Neuronal stem cell (in vitro differentiated cells): ENCODE results near the gene BAIAP3.

ENCODE experiments used
- DNase-seq: peaks from one replicate; pipeline ENCODE4 v3.0.0-alpha.2; 2013; ENCODE audit warnings: low spot score
- H2AFZ ChIP-seq: one replicate; pipeline ENCODE4 v1.6.1; 2013; ENCODE audit warnings: mild to moderate bottlenecking, low read length, inconsistent platforms
- H2AK5ac ChIP-seq: 2 replicates; pipeline ENCODE4 v1.6.1; 2013; ENCODE audit warnings: low read depth, mild to moderate bottlenecking, inconsistent platforms, low read length, moderate library complexity, mixed read lengths
- H2BK120ac ChIP-seq: 2 replicates; pipeline ENCODE4 v1.6.1; 2013; ENCODE audit warnings: low read depth, mild to moderate bottlenecking, inconsistent platforms, low read length, moderate library complexity, mixed read lengths
- H2BK12ac ChIP-seq: one replicate; pipeline ENCODE4 v1.6.1; 2013; ENCODE audit warnings: low read length, inconsistent platforms
- H2BK15ac ChIP-seq: 2 replicates; pipeline ENCODE4 v1.6.1; 2013; ENCODE audit warnings: mild to moderate bottlenecking, low read length, inconsistent platforms, mixed read lengths
- H2BK5ac ChIP-seq: one replicate; pipeline ENCODE4 v1.6.1; 2013; ENCODE audit warnings: inconsistent platforms, mild to moderate bottlenecking, low read length, moderate library complexity
- H3K14ac ChIP-seq: one replicate; pipeline ENCODE4 v1.6.1; 2013; ENCODE audit warnings: low read length, inconsistent platforms
- H3K18ac ChIP-seq: 2 replicates; pipeline ENCODE4 v1.6.1; 2013; ENCODE audit warnings: low read length, inconsistent platforms
- H3K23ac ChIP-seq: 2 replicates; pipeline ENCODE4 v1.6.1; 2013; ENCODE audit warnings: low read depth, mild to moderate bottlenecking, mixed read lengths, low read length, inconsistent platforms; ENCODE audit not compliant: poor library complexity
- H3K27ac ChIP-seq: replicated peaks from 3 replicates; pipeline ENCODE4 v1.5.1; 2013; ENCODE audit warnings: low read length, inconsistent platforms
- H3K27me3 ChIP-seq, 3 experiments: 2 replicates each; pipeline ENCODE4 v1.6.1; 2013; ENCODE audit warnings: low read length in 3 of 3, mild to moderate bottlenecking in 2 of 3, inconsistent platforms in 1 of 3, low read depth in 1 of 3, mixed read lengths in 1 of 3, moderate library complexity in 1 of 3; ENCODE audit not compliant: control insufficient read depth in 3 of 3, insufficient read depth in 3 of 3
- H3K36me3 ChIP-seq, 2 donors: replicated peaks in 1 of 2; 2 replicates each; pipeline ENCODE4 v1.6.1; 2013; ENCODE audit warnings: low read length in 2 of 2; ENCODE audit not compliant: control insufficient read depth in 2 of 2, insufficient read depth in 2 of 2
- H3K4ac ChIP-seq: 2 replicates; pipeline ENCODE4 v1.6.1; 2013; ENCODE audit warnings: inconsistent platforms, mild to moderate bottlenecking, low read length, moderate library complexity
- H3K4me1 ChIP-seq, 2 donors: 1 replicate in 1 of 2; 2 replicates in 1 of 2; pipeline ENCODE4 v1.6.1; 2013; ENCODE audit warnings: low read length in 2 of 2, low read depth in 1 of 2; ENCODE audit not compliant: control insufficient read depth in 2 of 2, insufficient read depth in 1 of 2
- H3K4me2 ChIP-seq: one replicate; pipeline ENCODE4 v1.6.1; 2013; ENCODE audit warnings: mild to moderate bottlenecking, low read length, inconsistent platforms; ENCODE audit not compliant: insufficient read depth, poor library complexity, severe bottlenecking
- H3K4me3 ChIP-seq, 2 donors: 2 replicates each; pipeline ENCODE4 v1.5.1; 2013; ENCODE audit warnings: low read length in 2 of 2, mild to moderate bottlenecking in 2 of 2, inconsistent platforms in 1 of 2, moderate library complexity in 1 of 2
- H3K79me1 ChIP-seq: one replicate; pipeline ENCODE4 v1.6.1; 2013; ENCODE audit warnings: low read depth, mild to moderate bottlenecking, inconsistent platforms, low read length, moderate library complexity
- H3K9ac ChIP-seq: one replicate; pipeline ENCODE4 v1.6.1; 2013; ENCODE audit warnings: mild to moderate bottlenecking, low read depth, low read length, inconsistent platforms; ENCODE audit not compliant: poor library complexity
- H3K9me3 ChIP-seq, 2 donors: replicated peaks in 1 of 2; 2 replicates each; pipeline versions ENCODE3 to v1.6.1; 2013; ENCODE audit warnings: low read length in 2 of 2, mild to moderate bottlenecking in 2 of 2, inconsistent platforms in 1 of 2, low read depth in 1 of 2, mixed read lengths in 1 of 2, moderate library complexity in 1 of 2; ENCODE audit not compliant: control insufficient read depth in 2 of 2, insufficient read depth in 1 of 2
- H4K8ac ChIP-seq: one replicate; pipeline ENCODE4 v1.6.1; 2013; ENCODE audit warnings: low read depth, mild to moderate bottlenecking, inconsistent platforms, low read length, moderate library complexity
- H4K91ac ChIP-seq: one replicate; pipeline ENCODE4 v1.6.1; 2013; ENCODE audit warnings: low read length, low read depth, mild to moderate bottlenecking, inconsistent platforms; ENCODE audit not compliant: poor library complexity
- WGBS, 2 donors: extraction: QIAGEN DNeasy Blood & Tissue Kit; methylation state at CpG; one replicate each; pipeline ENCODE4 v1.1.7; 2013; ENCODE audit warnings: missing lambda C conversion rate in 2 of 2, mixed read lengths in 1 of 2; ENCODE audit not compliant: insufficient read length in 2 of 2, insufficient replicate concordance in 1 of 2; ENCODE audit errors: extremely low coverage in 2 of 2; 5-methylcytosine and 5-hydroxymethylcytosine counted together

The BAIAP3 gene

DNA sequence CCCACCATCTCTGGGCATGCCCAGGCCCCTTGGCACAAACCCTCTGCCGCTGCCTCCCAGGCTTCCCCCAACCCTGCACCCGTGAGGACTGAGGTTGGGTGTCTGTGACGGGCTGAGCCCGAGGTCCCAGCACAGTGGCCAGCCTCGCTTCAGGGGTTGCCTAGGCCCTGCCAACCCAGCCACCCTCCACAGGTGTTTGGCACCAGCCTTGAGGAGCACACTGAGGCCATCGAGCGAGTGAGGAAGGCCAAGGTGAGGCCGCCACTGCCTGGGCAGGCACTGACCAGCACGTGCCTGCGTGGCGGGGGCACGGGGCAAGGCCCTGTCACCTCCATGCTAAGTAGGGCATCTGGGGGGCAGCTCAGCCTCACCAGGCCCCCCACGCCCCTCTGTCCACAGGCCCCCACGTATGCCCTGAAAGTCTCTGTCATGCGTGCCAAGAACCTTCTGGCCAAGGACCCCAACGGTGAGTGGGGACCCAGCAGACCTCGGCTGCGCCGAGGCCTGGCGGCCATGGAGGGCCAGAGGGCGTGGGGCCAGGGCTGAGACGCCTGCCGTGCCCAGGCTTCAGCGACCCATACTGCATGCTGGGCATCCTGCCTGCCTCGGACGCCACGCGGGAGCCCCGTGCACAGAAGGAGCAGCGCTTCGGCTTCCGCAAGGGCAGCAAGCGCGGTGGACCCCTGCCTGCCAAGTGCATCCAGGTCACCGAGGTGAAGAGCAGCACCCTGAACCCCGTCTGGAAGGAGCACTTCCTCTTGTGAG lies 7.5 kb downstream of the BAIAP3 start:
- Histone ChIP-seq H2BK12ac (no peak overlapping the region), H4K91ac (no peak overlapping the region), H2AFZ (no peak overlapping the region), H2BK5ac (no peak overlapping the region), H2BK120ac (no peak overlapping the region), H3K4me3 (peak overlapping the region in 1 of 2 donors; percentile 41), H3K23ac (peak overlapping the region; percentile 91), H3K79me1 (no peaks in the 10 kb centered on the region), H3K18ac (peak overlapping the region; percentile 38), H3K9ac (peak overlapping the region; percentile 21), H2BK15ac (peak overlapping the region; percentile 58), H3K4me2 (no peak overlapping the region), H3K9me3 (no peaks in the 10 kb centered on the region), H4K8ac (no peak overlapping the region), H3K4me1 (peaks cover 15 to 22% of the 10 kb centered on the region in 2 donors), H3K4ac (no peak overlapping the region), H3K27me3 (peaks cover 0 to 23% (median 0%) of the 10 kb centered on the region in 3 experiments), H2AK5ac (peak overlapping the region; percentile 84), H3K27ac (no peak overlapping the region), H3K36me3 (peaks cover 0 to 33% of the 10 kb centered on the region in 2 donors), H3K14ac (peak overlapping the region; percentile 38)
- DNase-seq = no peak
- WGBS, 2 donors = no CpG with 5 or more reads among the region's 36 CpGs

GRCh38 chr16:1341495-1342420 lies 8.3 kb downstream of the BAIAP3 start:
- no peak overlapping the region for H3K4ac ChIP-seq
- H3K27ac ChIP-seq = no peak overlapping the region
- peak overlapping the region; percentile 46 for H2AK5ac ChIP-seq
- peak overlapping the region; percentile 30 for H3K9ac ChIP-seq
- H3K9me3 ChIP-seq = no peaks in the 10 kb centered on the region
- H2BK15ac ChIP-seq = peak overlapping the region; percentile 58
- no peak for DNase-seq
- H3K27me3 ChIP-seq = peaks cover 0 to 16% (median 0%) of the 10 kb centered on the region in 3 experiments
- peak overlapping the region; percentile 91 for H3K23ac ChIP-seq
- H4K91ac ChIP-seq = no peak overlapping the region
- no peak overlapping the region for H3K4me3 ChIP-seq
- H3K4me1 ChIP-seq = peaks cover 11 to 13% of the 10 kb centered on the region in 2 donors
- no peak overlapping the region for H2BK12ac ChIP-seq
- WGBS, 2 donors = no CpG with 5 or more reads among the region's 39 CpGs
- H2AFZ ChIP-seq = no peak overlapping the region
- no peak overlapping the region for H2BK120ac ChIP-seq
- no peaks in the 10 kb centered on the region for H3K79me1 ChIP-seq
- H4K8ac ChIP-seq = no peak overlapping the region
- peak overlapping the region; percentile 38 for H3K14ac ChIP-seq
- no peak overlapping the region for H3K4me2 ChIP-seq
- peak overlapping the region; percentile 74 for H3K18ac ChIP-seq
- peak overlapping the region; percentile 93 for H2BK5ac ChIP-seq
- H3K36me3 ChIP-seq = peaks cover 0 to 39% of the 10 kb centered on the region in 2 donors

DNA sequence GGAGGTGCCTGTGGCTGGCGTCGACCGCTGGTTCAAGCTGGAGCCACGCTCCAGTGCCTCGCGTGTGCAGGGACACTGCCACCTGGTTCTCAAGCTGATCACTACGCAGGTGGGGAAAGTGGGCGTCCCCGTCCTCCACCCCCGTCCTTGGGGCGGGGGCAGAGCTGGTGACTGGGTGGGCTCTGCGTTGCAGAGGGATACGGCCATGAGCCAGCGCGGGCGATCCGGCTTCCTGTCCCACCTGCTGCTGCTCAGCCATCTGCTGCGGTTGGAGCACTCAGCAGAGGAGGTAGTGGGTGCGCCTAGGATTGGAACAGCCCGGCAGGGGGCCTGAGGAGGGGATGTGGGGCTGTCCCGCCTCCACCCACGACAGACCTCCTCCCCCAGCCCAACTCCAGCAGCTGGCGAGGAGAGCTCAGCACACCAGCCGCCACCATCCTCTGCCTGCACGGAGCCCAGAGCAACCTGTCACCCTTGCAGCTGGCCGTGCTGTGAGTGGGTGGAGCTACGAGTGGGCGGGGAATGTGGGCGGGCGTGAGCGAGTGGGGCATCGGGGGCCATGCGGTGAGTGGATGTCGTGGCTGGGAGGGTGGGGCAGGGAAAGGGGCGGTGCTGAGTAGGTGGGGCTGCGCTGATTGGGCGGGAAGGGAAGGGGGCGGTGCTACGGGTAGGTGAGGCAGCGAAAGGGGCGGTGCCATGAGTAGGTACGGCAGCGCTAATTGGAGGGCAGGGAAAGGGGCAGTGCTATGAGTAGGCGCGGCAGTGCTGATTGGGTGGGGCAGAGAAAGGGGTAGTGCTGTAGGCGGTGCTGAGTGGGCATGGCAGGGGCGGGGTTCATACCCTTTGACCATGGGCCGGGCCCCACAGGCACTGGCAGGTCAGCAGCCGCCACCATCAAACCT lies 9.3 kb downstream of the BAIAP3 start:
- H2BK120ac ChIP-seq = no peak overlapping the region
- peak overlapping the region; percentile 95 for H3K23ac ChIP-seq
- H2BK12ac ChIP-seq = peak overlapping the region; percentile 34
- peaks cover 0 to 14% (median 0%) of the 10 kb centered on the region in 3 experiments for H3K27me3 ChIP-seq
- no peak overlapping the region for H2AFZ ChIP-seq
- peak overlapping the region in 1 of 2 donors; percentile 73 for H3K4me3 ChIP-seq
- H3K27ac ChIP-seq = no peak overlapping the region
- H3K14ac ChIP-seq = peak overlapping the region; percentile 94
- peak overlapping the region; percentile 14 for H2BK15ac ChIP-seq
- peak overlapping the region; percentile 84 for H3K9ac ChIP-seq
- H3K4me2 ChIP-seq = peak overlapping the region; percentile 93
- peak overlapping the region; percentile 74 for H3K18ac ChIP-seq
- H3K4me1 ChIP-seq = peaks cover 4 to 11% of the 10 kb centered on the region in 2 donors
- peaks cover 0 to 48% of the 10 kb centered on the region in 2 donors for H3K36me3 ChIP-seq
- H2BK5ac ChIP-seq = peak overlapping the region; percentile 93
- peak; percentile 96 for DNase-seq
- no peak overlapping the region for H4K91ac ChIP-seq
- WGBS, 2 donors = no CpG with 5 or more reads among the region's 49 CpGs
- H3K4ac ChIP-seq = no peak overlapping the region
- H4K8ac ChIP-seq = peak overlapping the region; percentile 23
- no peaks in the 10 kb centered on the region for H3K9me3 ChIP-seq
- H3K79me1 ChIP-seq = no peaks in the 10 kb centered on the region
- no peak overlapping the region for H2AK5ac ChIP-seq
